ENCODE measurements around the gene HCK. TPM values are rescaled to one million over a fixed set of nuclear protein-coding genes. Genes with fewer than 3 reads are reported as not detected.

HCK gene
- polyA plus RNA-seq, 2 of the 4 experiments (the other 2 are of a cell fraction) = 0.06 TPM; not detected in 1

GRCh38 chr20:32144898-32145662 is 93.0 kb downstream of the HCK start:
- FAIRE-seq = no peak
- 89% methylated on average over 8 of the region's 8 CpGs for WGBS (ENCODE audit: missing lambda C conversion rate)

GRCh38 chr20:32149566-32150170 is 97.6 kb downstream of the HCK start:
- WGBS (ENCODE audit: missing lambda C conversion rate) = 57% methylated on average over 1 of the region's 8 CpGs
- Histone ChIP-seq H3K4me2 (no peak overlapping the region), H3K9me3 (no peaks in the 10 kb centered on the region), H3K4me1 (peaks cover 1% of the 10 kb centered on the region; the same call in 1 of the 3 replicates), H3K4me3 (no peak overlapping the region), H3K27ac (no peak overlapping the region)
- ChIA-PET CTCF (interaction anchor here (0.8 to 1.5 kb wide), 3 partner anchors 13 to 503 kb away, joined by 3 read pairs; no protein-coding TSS in a partner anchor), POLR2A (no interaction called here)
- no peak for FAIRE-seq
- ATAC-seq = no peak
- TF ChIP-seq ZFP36 (IDR thresholded peaks at IDR 0.05; ENCODE audit: borderline replicate concordance, partially characterized antibody) (no peak), MAZ (IDR thresholded peaks at IDR 0.05; ENCODE audit: borderline replicate concordance, low read depth, low read length) (no peak), KDM5A (IDR thresholded peaks at IDR 0.05) (no peak), HMGXB4 (CRISPR knock-in tag; IDR thresholded peaks at IDR 0.05; ENCODE audit: borderline replicate concordance) (no peak), EHMT2 (IDR thresholded peaks at IDR 0.05; ENCODE audit: low read depth) (no peak)
- no peak for DNase-seq (ENCODE audit: low read depth in 1 of 2, low spot score in 1 of 2)

More at GRCh38 chr20:32144898-32145662, 93.0 kb downstream of the HCK start:
- H3K4me2 ChIP-seq = no peak overlapping the region
- H3K27ac ChIP-seq = no peak overlapping the region
- H3K4me3 ChIP-seq = no peak overlapping the region
- no peak for DNase-seq (ENCODE audit: low read depth in 1 of 2, low spot score in 1 of 2)
- ATAC-seq = no peak
- ChIA-PET CTCF (interaction anchor here (1.1 kb wide), 1 partner anchor 8 kb away, joined by 3 read pairs; no protein-coding TSS in a partner anchor), POLR2A (no interaction called here)
- no peak for TF ChIP-seq FOSB (CRISPR knock-in tag; IDR thresholded peaks at IDR 0.05)
- TF ChIP-seq SREBF2 (IDR thresholded peaks at IDR 0.05) = no peak
- no peak for TF ChIP-seq NFE2L2 (conservative IDR thresholded peaks at IDR 0.05; ENCODE audit: low read length)
- TF ChIP-seq BHLHE40 (IDR thresholded peaks at IDR 0.05; ENCODE audit: low read depth, low read length) = no peak
- no peak for TF ChIP-seq HDAC2 (IDR thresholded peaks at IDR 0.05)
- H3K9me3 ChIP-seq = no peaks in the 10 kb centered on the region
- H3K4me1 ChIP-seq = no peaks in the 10 kb centered on the region

GRCh38 chr20:32150291-32150848 is 98.3 kb downstream of the HCK start:
- peaks cover 8% of the 10 kb centered on the region; the same call in 2 of the 3 replicates for H3K4me1 ChIP-seq
- DNase-seq (ENCODE audit: low read depth in 1 of 2, low spot score in 1 of 2) (no peak), ATAC-seq (no peak), FAIRE-seq (no peak)
- no peak overlapping the region for H3K4me2 ChIP-seq
- WGBS (ENCODE audit: missing lambda C conversion rate) = 89% methylated on average over 10 of the region's 10 CpGs
- CTCF ChIA-PET = interaction anchor here (0.8 to 1.9 kb wide), 4 partner anchors 10 to 503 kb away, joined by 3 to 4 read pairs (median 3); no protein-coding TSS in a partner anchor
- no peaks in the 10 kb centered on the region for H3K9me3 ChIP-seq
- no peak for TF ChIP-seq ATOH8 (CRISPR knock-in tag; IDR thresholded peaks at IDR 0.05; ENCODE audit: low read depth)
- no peak for TF ChIP-seq SMC3 (IDR thresholded peaks at IDR 0.05)
- TF ChIP-seq MAFK (IDR thresholded peaks at IDR 0.05; ENCODE audit: partially characterized antibody) = no peak
- TF ChIP-seq TFCP2L1 (CRISPR knock-in tag; IDR thresholded peaks at IDR 0.05) = no peak
- no peak for TF ChIP-seq CHD2 (IDR thresholded peaks at IDR 0.05; ENCODE audit: low read length, partially characterized antibody)
- TF ChIP-seq FOXS1 (CRISPR knock-in tag; IDR thresholded peaks at IDR 0.05) = no peak
- no peak for TF ChIP-seq EP300 (IDR thresholded peaks at IDR 0.05)
- no peak for TF ChIP-seq SREBF2 (IDR thresholded peaks at IDR 0.05)
- TF ChIP-seq RFX5 (IDR thresholded peaks at IDR 0.05) = no peak
- TF ChIP-seq MAZ (IDR thresholded peaks at IDR 0.05; ENCODE audit: borderline replicate concordance, low read depth, low read length) = no peak
- no peak for TF ChIP-seq RCOR1 (IDR thresholded peaks at IDR 0.05; ENCODE audit: low read depth, low read length)
- no peak for TF ChIP-seq ELK1 (IDR thresholded peaks at IDR 0.05; ENCODE audit: low read depth, low read length)
- no peak overlapping the region for H3K4me3 ChIP-seq
- no peak overlapping the region for H3K27ac ChIP-seq
- POLR2A ChIA-PET = no interaction called here
